GM21529 (cell line): ENCODE data around the gene RAB34.
"Not testable (repeated sequence)": the region's sequence is repeated elsewhere in the genome, so short reads cannot be mapped to it uniquely, and the experiment has no call there.

Source experiments
- ATAC-seq: cut with Tn5 transposase; IDR thresholded peaks from one replicate; pipeline ENCODE4 v1.9.1; 2021; ENCODE audit not compliant: unreplicated experiment

Gene RAB34

DNA sequence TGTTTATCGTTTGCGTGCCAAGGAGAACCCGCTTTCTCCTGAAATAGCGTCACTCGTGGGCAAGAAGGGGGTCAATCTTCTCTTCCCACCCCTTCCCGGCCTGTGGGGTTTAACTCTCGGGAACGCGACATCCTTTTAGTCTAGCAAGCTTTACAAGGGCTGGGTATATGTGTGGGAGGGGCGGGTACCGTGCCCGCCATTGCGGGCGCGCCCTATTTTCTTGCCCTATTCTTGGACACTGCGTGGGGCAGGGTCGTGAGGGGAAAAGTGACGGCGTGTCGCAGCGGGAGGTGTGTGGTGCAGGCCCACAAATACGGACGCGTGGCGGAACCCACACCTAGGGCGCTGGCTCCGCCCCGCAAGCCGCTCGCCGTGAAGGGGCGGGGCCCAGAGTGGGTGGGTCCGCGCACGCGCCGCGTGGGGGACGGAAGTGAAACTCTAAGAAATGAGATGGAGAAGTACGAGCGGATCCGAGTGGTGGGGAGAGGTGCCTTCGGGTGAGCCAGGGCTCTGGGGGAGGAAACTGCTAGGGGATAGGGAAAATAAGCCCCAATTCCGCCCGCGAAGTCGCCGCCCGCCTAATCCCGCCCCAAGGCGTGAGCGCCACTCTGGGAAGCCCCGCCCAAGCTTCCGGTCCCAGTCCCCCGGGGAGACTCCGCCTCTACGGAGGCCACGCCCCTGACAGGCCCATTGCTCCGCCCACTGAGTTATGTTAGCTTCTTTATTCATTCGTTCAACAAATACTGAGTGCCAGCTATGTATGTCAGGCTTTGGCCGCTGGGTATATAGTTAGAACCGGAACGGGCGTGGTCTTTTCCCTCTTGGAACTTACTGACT, 10.9 kb upstream of the RAB34 start, which contains the start of gene NEK8:
Gene NEK8, plus strand, starts transcription at position 425 of the 837 bp plus-strand sequence. Its CDS starts 26 bp downstream, at position 451.
- ATAC-seq = peak; percentile 34

DNA sequence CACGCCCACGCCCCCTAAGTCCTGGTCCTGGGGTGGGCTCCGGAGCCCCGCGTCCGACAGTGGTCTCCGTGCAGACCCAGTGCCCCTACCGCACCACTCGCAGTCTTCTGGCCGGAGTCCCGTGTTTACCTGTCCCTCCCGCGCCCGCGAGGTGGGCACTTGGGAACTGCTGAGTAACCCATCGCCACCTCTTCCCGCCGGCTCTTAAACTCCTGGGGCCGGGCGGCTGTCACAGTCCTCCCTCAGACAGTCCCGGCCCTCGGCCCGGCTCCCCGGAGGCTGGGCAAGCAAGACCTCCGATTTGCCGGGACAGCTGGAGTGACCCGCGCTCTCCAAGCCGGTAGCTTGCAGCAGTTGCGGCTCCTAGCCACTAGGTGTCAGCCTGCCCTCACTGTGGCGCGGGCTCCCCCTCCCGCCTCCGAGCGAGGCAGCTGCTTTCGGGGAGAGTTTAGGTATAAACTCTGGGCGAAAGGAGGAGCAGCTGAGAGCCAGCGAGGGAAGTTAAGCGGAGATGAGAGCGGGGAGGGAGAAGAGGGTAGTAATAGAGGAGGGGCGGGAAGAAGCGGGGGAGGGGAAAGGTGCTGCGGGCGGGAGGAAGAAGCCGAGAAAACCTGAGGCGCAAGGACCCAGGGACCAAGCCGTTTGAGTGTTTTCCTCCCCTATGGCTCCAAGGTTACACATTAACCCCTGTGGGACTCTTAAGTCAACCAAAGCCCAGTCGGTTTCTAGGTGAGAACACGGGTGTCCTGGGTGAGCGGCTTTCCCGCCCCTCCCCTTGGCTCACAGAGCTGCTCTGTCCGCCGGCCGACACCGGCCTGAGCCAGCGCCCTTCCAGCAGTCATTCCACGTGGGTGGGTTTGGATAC, 9.2 kb upstream of the RAB34 start:
- peak; percentile 39 for ATAC-seq

DNA sequence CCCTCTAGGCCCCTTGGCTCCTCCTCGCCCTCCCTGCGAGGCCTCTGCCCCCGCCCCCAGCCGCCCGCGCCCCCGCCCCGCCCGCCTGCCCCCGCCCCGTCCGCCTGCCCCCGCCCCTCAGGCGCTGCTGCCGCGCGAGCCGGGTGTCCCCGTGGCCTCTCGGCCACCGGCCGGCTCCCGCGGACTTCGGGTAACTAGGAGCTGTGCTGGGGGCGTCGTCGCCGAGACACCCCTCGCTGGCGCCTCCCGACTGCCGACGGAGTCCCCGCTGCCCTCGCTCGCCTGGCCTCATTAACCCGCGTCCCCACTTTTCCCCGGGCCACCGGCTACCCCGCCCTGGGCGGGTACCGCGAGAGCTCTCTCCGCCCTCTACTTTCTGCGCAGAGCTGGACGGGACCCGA, 8.6 kb upstream of the RAB34 start, which contains the start of gene TLCD1:
Gene TLCD1, minus strand, starts transcription at position 8 of the 401 bp plus-strand sequence. CDS start 136 bp downstream, outside the sequence.
- ATAC-seq = no peak

DNA sequence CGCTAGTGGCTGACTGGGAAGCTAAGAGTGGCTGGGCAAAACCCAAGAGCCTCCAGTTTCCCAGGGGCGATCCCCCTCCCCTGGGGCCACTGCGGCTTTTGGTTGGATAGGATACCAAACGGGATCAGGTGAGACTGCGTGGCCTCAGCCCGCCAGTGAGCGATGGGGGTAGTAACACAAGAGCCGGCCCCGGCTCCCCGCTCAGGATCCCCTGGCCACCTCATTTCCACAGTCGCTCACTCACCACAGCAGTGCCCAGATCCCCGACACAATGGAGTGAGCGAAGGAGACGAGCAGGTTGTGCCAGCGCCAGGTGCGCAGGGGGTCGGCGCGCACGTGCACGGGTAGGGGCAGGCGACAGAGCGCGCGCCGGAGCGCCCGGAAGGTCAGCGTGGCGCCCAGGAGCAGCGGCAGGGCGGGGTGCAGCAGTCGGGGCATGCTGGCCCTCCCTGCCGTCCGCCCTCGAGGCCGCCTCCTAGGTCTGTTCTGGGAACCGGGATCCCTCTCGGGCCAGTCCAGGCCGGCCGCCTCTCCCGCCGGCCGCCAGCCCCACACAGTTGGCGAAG, 8.1 kb upstream of the RAB34 start:
- ATAC-seq = no peak

DNA sequence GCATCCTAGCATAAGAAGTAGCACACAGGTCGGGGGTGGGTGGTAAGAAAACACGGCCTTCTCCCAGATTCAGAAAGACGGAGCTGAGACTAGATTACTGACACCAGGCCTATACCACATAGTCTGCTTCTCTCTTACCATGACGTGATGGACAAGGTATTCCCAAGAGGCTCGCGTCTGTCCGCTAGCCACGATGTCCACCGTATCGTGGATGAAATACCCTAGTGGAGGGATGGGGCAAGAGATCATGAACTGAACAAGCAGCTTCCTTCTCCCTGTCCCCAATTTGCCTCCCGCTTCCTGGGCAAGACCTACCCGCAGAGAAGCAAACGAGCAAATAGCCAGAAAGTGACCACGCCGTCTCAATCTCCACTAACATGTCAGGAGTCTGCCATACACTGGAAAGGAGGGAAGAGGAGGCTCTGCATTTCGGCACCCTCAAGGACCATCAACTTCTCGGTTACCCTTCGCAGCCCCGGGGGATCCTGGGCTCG, 7.5 kb upstream of the RAB34 start:
- no peak for ATAC-seq

DNA sequence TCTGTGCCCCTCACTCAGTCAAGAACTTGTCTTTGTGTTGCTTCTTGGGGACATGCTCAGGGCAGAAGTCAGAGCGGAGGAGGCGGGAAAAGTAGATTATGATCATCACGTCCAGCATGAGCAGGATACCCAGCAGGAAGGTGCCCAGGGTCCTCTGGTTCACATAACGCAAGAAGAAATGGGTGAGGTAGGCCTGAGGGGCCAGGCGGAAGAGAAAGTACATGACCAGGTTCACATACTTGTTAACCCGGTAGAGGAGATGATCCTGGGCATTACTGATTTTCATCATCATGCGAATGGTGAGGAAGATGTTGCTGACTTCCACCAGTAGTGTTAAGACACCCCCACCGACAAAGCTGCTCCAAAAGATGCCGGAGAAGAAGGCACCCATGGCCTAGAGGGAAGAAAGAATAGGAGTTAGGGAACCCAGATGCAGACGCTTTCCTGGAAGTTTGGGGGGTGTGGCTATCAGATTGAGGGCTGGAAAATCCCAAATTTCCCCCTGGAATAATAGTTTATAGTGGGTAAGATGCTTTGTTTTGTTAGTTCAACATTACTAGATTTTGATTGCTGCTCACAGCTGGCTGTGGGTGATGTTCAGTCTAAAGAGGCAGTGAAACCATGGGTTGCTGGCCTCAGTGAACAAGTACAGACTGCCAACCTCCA, 7.0 kb upstream of the RAB34 start:
- ATAC-seq = no peak

GRCh38 chr17:28723836-28724499, 6.3 kb upstream of the RAB34 start:
- ATAC-seq = not testable (repeated sequence)

DNA sequence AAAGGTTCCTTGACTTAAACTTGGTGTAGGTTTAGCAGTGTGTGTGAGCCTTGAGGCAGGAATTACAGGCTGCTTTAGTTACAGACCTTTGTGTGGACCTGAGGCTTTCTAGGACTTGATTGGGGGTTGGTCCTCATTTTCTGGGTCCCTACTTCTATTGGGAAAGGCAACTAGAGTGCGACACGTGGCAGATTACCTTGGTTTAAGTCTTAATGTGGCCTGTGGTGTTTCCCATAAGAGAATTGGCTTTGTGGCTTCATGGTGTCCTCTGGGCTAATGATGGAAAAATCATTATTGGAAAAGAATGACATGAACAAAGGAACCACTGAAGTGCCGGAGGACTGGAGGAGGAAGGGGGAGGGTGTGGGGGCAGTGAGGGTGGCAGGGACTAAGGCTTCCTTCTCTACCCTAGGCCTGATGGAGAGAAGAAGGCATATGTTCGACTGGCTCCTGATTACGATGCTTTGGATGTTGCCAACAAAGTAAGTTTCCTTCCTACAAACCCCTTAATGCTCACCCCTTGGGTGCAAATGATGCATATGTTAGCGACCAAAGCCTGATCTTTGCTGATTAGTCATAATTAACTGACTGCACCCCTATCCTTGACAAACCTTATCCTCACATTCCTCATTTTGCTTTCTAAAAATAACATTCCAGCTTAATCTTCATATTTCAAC, 5.6 kb upstream of the RAB34 start:
- ATAC-seq = no peak

GRCh38 chr17:28722417-28723158, 4.9 kb upstream of the RAB34 start:
- ATAC-seq = no peak

GRCh38 chr17:28720997-28721329, 3.3 kb upstream of the RAB34 start:
- not testable (repeated sequence) for ATAC-seq

DNA sequence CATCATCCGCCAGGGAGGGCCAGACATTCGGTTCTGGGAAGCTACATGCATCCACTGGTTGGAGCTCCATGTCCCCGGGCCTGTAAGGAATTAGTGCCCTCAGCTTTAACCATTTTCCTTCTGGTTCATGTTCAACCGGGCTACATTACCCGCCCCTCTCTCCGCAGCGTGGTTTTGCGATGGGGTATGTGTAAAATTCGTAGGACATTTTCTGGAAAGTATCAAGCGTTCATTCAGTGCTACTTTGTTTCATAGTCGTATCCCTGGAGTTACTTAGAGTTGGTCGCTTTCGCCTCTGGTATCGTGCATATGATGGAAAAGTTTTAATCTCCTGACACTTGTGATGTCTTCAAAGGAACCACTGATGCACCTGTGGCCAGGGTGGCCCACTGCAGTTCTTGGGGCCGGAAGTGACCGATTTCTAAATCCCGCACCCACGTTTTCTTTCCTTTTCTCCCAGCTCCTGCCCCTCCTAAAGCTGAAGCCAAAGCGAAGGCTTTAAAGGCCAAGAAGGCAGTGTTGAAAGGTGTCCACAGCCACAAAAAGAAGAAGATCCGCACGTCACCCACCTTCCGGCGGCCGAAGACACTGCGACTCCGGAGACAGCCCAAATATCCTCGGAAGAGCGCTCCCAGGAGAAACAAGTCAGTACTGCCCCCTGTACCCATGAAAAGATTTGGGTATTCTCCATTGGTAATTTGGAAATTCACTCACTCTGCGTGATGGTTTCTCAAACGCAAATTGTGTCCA, 2.8 kb upstream of the RAB34 start:
- no peak for ATAC-seq

- no peak for ATAC-seq
These were observed 1.4 kb upstream of the RAB34 start for GRCh38 chr17:28719021-28719433.

- ATAC-seq = no peak
These were observed 809 bp upstream of the RAB34 start for GRCh38 chr17:28718333-28719020.

DNA sequence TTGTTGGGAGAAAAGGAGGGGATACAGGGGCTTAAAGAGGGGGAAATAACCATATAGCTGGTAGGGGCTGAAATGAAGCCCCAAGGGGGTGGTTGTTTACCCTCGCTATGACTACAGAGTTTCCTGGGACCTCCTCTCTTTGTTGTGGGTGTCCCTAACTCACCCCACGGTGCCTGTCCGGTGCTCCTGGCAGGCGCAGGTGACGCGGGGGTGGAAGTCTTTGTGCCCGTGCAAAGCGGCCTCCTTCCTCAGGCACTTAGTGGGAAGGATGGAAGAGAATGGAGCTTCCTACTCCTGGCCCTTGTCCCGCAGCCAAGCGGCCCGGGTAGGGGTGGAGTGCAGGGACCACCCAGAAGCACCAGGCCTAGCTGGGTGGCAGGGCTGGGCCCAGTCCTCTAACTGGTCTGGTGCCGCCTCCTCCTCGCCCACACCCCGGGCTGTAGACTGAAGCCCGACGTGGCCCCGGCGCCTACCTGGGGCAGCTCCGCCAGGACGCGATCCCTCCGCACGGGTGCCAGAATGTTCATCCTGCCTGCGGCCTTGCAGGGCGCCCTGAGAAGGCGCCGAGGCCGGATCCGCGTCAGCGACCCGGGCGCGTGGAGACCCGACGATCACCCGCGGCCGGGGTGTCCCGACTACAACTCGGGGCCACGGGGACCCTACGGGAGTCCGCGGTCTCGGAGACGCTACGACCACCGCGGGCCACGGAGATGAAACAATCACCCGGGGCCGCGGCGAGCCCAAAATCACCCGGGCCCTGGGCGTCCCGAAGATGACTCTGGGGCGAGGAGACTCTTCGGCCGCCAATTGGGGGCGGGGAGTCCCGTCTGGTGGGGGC, 709 bp downstream of the RAB34 start:
- no peak for ATAC-seq

DNA sequence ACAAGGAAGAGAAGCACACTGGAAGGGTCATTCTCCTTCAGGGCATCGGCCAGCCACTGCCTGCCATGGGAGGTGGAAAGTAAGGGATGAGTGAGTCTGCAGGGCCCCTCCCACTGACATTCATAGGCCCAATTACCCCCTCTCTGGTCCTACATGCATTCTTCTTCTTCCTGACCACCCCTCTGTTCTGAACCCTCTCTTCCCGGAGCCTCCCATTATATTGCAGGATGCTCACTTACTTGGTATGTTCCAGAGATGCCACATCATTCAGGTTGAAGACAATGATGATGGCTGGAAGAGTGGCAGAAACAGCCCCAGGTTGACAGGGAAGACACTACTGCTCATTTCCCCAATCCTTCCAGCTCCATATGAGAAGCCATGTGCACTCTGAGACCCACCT, 2.5 kb downstream of the RAB34 start:
- no peak for ATAC-seq

- ATAC-seq = no peak
These were observed 3.4 kb downstream of the RAB34 start for GRCh38 chr17:28714281-28714680.
